Ectodermal cell (in vitro differentiated cells): ENCODE data around the gene HPCAL1.
"Not testable (repeated sequence)": the region's sequence is repeated elsewhere in the genome, so short reads cannot be mapped to it uniquely, and the experiment has no call there.

Source experiments
- H3K27ac ChIP-seq: 2 replicates; pipeline ENCODE4 v1.7.0; 2013; ENCODE audit warnings: mild to moderate bottlenecking, low read depth, low read length; ENCODE audit not compliant: insufficient read depth, poor library complexity, severe bottlenecking
- H3K27me3 ChIP-seq: 2 replicates; pipeline ENCODE4 v1.7.0; 2013; ENCODE audit warnings: mild to moderate bottlenecking, low read length; ENCODE audit not compliant: insufficient read depth, control insufficient read depth, poor library complexity, severe bottlenecking
- H3K36me3 ChIP-seq: one replicate; pipeline ENCODE4 v1.7.0; 2013; ENCODE audit warnings: low read length; ENCODE audit not compliant: control insufficient read depth, insufficient read depth
- H3K4me1 ChIP-seq: one replicate; pipeline ENCODE4 v1.7.0; 2013; ENCODE audit warnings: low read length; ENCODE audit not compliant: control insufficient read depth, insufficient read depth
- H3K4me3 ChIP-seq: 2 replicates; pipeline ENCODE4 v1.7.0; 2013; ENCODE audit warnings: low read depth, low read length, control low read depth; ENCODE audit not compliant: insufficient read depth
- H3K9me3 ChIP-seq: 2 replicates; pipeline ENCODE4 v1.7.0; 2013; ENCODE audit warnings: mild to moderate bottlenecking, low read length, moderate library complexity; ENCODE audit not compliant: control insufficient read depth
- WGBS, 2 experiments: methylation state at CpG; one replicate each; pipeline ENCODE4 v1.1.7; 2013; ENCODE audit warnings: missing lambda C conversion rate in 2 of 2; 5-methylcytosine and 5-hydroxymethylcytosine counted together

HPCAL1 gene

DNA sequence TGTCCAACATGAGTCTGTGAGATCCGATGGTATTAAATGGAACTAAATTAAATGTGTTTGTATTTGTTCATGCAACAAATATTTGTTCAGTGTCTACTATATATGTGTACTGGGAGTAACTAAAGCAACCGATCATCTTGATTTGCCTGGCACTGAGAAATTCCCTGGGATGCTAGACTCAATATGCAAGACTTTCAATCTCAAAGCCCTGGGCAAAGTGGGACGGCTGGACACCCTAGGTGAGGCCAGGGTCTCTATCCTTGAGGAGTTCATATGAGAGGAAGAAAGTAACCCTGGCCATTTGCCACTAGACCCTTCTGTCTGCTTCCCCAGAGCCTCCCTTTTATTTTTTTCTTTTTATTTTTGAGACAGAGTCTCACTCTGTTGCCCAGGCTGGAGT, 44.0 kb upstream of the HPCAL1 start:
- Histone ChIP-seq H3K9me3 (no peaks in the 10 kb centered on the region), H3K4me1 (no peaks in the 10 kb centered on the region), H3K27me3 (no peaks in the 10 kb centered on the region), H3K4me3 (no peak overlapping the region), H3K36me3 (no peaks in the 10 kb centered on the region), H3K27ac (no peak overlapping the region)
- 93 to 98% methylated on average over 3 of the region's 3 CpGs for WGBS, 2 experiments

DNA sequence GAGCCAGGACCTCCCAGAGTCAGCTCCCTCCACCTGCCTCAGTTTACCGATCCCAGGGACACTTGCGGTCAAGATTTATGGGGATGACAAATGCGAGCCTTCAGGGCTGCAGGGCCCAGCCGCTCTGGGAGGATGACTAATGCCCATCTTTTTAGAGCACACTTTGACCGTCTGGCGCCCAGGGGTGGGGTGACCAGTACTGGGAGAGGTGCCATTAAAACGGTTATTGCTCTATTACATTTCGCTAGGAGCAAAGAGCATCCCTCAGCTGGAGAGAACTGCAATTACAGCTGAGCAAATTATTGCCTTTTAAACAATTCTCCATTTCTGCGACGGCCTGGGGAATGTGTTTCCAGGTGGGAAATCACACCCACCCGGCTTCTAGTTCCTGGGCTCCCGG, 42.6 kb upstream of the HPCAL1 start:
- no peak overlapping the region for H3K4me3 ChIP-seq
- no peaks in the 10 kb centered on the region for H3K27me3 ChIP-seq
- 91 to 93% methylated on average over 12 of the region's 12 CpGs for WGBS, 2 experiments
- H3K9me3 ChIP-seq, result no peaks in the 10 kb centered on the region
- no peak overlapping the region for H3K27ac ChIP-seq
- no peaks in the 10 kb centered on the region for H3K4me1 ChIP-seq
- no peaks in the 10 kb centered on the region for H3K36me3 ChIP-seq

DNA sequence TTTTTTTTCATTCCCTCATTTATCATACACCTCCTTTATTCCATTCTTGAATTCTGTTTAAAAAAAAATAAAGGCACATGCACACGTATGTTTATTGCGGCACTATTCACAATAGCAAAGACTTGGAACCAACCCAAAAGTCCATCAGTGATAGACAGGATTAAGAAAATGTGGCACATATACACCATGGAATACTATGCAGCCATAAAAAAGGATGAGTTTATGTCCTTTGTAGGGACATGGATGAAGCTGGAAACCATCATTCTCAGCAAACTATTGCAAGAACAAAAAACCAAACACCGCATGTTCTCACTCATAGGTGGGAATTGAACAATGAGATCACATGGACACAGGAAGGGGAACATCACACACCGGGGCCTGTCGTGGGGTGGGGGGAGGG, 39.2 kb upstream of the HPCAL1 start:
- not testable (repeated sequence) for H3K27me3 ChIP-seq, H3K27ac ChIP-seq, H3K4me3 ChIP-seq, H3K36me3 ChIP-seq, H3K9me3 ChIP-seq, H3K4me1 ChIP-seq
- 80 to 100% methylated on average over 4 of the region's 5 CpGs for WGBS, 2 experiments

- Histone ChIP-seq H3K4me3 (no peak overlapping the region), H3K9me3 (no peaks in the 10 kb centered on the region), H3K27me3 (no peaks in the 10 kb centered on the region), H3K4me1 (no peaks in the 10 kb centered on the region), H3K36me3 (no peaks in the 10 kb centered on the region), H3K27ac (no peak overlapping the region)
- WGBS, 2 experiments, result 91 to 94% methylated on average over 26 of the region's 26 CpGs
Measured at GRCh38 chr2:10264506-10265328, 38.0 kb upstream of the HPCAL1 start.

- H3K27me3 ChIP-seq, result no peaks in the 10 kb centered on the region
- no peak overlapping the region for H3K27ac ChIP-seq
- H3K36me3 ChIP-seq, result no peaks in the 10 kb centered on the region
- H3K4me3 ChIP-seq, result no peak overlapping the region
- WGBS, 2 experiments, result 87% methylated on average over 18 of the region's 18 CpGs
- H3K9me3 ChIP-seq, result no peaks in the 10 kb centered on the region
- no peaks in the 10 kb centered on the region for H3K4me1 ChIP-seq
Measured at GRCh38 chr2:10265329-10266132, 37.2 kb upstream of the HPCAL1 start.

- Histone ChIP-seq H3K36me3 (no peaks in the 10 kb centered on the region), H3K9me3 (no peaks in the 10 kb centered on the region), H3K4me3 (no peak overlapping the region), H3K4me1 (no peaks in the 10 kb centered on the region), H3K27me3 (no peaks in the 10 kb centered on the region), H3K27ac (no peak overlapping the region)
- WGBS, 2 experiments, result 90 to 91% methylated on average over 10 of the region's 10 CpGs
Measured at GRCh38 chr2:10266133-10266620, 36.5 kb upstream of the HPCAL1 start.

DNA sequence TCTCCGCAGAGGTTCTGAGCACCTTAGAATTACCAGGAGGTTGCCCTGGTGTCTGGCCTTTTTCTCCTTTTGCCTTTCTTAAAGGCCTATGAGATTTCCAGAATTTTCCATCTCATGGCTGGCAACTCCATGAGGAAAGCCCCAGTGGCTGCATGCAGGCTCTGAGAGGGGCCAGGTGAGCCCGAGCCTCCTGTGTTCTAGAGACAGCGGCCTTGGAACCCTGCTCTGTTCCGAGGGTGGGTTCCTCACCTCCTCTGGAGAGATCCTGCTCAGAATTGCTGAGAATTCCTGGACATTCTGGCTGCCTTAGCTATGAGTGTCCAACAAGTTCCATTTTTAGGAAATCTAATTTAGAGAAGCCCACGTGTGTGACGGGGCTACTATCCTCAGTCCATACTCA, 35.7 kb upstream of the HPCAL1 start:
- Histone ChIP-seq H3K9me3 (no peaks in the 10 kb centered on the region), H3K27me3 (no peaks in the 10 kb centered on the region), H3K27ac (no peak overlapping the region), H3K4me1 (no peaks in the 10 kb centered on the region), H3K36me3 (no peaks in the 10 kb centered on the region), H3K4me3 (no peak overlapping the region)
- WGBS, 2 experiments, result 92 to 94% methylated on average over 6 of the region's 6 CpGs

DNA sequence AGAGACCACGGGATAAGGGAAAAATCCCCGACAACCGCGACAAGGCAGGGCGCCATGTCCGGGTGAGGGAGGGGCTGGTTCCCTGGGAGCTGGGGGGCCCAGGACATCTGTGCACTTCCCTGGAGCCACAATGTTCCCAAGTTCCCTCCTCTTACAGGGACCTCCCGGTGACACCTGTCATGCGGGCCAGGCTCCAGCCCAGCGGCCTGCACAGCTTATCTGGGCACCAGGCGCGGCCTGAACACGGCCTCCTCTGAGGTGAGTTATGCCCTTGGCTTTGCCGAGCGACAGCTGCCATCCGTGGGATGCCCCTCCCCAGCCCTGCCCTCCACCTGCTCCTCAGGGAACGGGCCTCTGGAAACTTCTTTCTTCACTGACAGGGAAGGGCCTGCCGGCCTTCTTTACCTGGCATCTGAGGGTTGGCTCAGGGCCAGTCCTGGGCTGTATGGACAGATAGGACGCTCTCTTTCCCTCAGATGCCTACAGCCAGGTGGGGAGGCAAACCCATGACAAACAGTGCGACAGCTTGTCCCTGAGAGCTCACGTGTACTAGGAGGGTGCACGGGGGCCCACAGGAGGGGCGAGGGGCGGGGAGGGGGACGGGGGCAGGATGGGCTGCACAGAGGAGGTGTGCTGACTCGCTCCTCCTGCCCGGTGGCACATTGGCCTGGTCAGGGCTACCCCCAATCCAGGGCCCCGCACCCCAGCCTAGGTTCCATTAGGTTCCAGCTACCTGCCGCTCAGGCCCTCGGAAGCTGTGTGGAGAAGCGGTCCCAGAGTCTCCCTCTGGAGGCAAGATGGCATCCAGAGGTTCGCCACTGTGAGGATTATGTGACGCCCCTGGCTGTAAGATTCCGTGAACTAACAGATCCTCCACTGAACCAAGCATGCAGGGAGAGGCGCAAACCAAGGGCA, 34.9 kb upstream of the HPCAL1 start:
- Histone ChIP-seq H3K4me3 (no peak overlapping the region), H3K4me1 (no peaks in the 10 kb centered on the region), H3K27me3 (no peaks in the 10 kb centered on the region), H3K27ac (no peak overlapping the region), H3K36me3 (no peaks in the 10 kb centered on the region), H3K9me3 (no peaks in the 10 kb centered on the region)
- 90% methylated on average over 34 of the region's 34 CpGs for WGBS, 2 experiments

- WGBS, 2 experiments, result 90 to 94% methylated on average over 8 of the region's 8 CpGs
- no peaks in the 10 kb centered on the region for H3K36me3 ChIP-seq
- no peak overlapping the region for H3K4me3 ChIP-seq
- H3K9me3 ChIP-seq, result no peaks in the 10 kb centered on the region
- no peaks in the 10 kb centered on the region for H3K4me1 ChIP-seq
- H3K27me3 ChIP-seq, result no peaks in the 10 kb centered on the region
- H3K27ac ChIP-seq, result no peak overlapping the region
Measured at GRCh38 chr2:10269291-10269690, 33.4 kb upstream of the HPCAL1 start.
